ENCODE data around the gene DUOX1. TPM values are rescaled to one million over a fixed set of nuclear protein-coding genes. Genes with fewer than 3 reads are reported as not detected.
"Not testable (repeated sequence)": the region's sequence is repeated elsewhere in the genome, so short reads cannot be mapped to it uniquely, and the experiment has no call there.

Gene DUOX1
- total and polyA plus RNA-seq, 2 donors (not counting 3 experiments of a cell fraction or from before 2014, with no cell fraction given): not detected

DNA sequence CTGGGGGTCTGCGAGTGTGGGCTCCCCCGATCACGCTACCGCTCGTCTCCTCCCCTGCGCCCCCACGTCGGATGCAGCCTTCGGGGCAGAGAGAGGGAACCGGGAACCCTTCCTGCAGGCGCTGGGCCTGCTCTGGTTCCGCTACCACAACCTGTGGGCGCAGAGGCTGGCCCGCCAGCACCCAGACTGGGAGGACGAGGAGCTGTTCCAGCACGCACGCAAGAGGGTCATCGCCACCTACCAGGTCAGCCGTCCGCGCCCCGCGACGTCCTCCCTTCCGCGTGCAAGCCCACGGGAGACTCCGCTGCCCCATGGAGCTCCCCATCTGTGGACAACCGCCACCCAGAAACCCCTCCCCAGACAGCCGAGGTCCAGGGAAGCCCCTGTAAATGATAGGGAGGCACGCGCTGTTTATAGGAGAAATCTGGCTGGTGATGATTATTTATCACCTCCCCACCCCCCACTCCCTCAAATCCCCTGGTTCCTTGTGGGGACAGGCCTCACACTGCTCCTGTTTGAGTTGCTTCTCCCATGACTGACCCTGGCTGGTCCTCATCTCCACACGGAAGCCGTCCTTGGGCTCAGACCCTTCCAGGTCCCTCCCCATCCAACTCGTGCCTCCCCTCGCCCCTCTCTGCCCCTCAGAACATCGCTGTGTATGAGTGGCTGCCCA is 6.0 kb downstream of the DUOX1 start:
- BruUV-seq (replicated peaks); POLR2A ChIA-PET; H3K36me3 ChIP-seq (ENCODE audit: control insufficient read depth in 2 of 2, extremely low read depth in 1 of 2, insufficient read depth in 2 of 2, low read length in 2 of 2); H3K9me3 ChIP-seq (replicated peaks; ENCODE audit: control insufficient read depth, insufficient read depth, low read length); H3K9ac ChIP-seq (replicated peaks; ENCODE audit: extremely low read depth, insufficient read depth, low read length); H3K4me1 ChIP-seq (ENCODE audit: control insufficient read depth, extremely low read depth, insufficient read depth, low read length); H3K4me3 ChIP-seq (replicated peaks in 1 of 3; ENCODE audit: insufficient read depth in 1 of 3, low read depth in 1 of 3, low read length in 3 of 3); intact Hi-C loops (cut with micrococcal nuclease); FAIRE-seq; H4K20me1 ChIP-seq (replicated peaks; ENCODE audit: control insufficient read depth, extremely low read depth, insufficient read depth, low read length); H3K9me1 ChIP-seq (replicated peaks; ENCODE audit: control insufficient read depth, extremely low read depth, insufficient read depth, low read length); H3K27ac ChIP-seq (ENCODE audit: insufficient read depth, low read depth, low read length); DNase-seq (ENCODE audit: low read depth, low spot score); H3K79me2 ChIP-seq (ENCODE audit: control insufficient read depth, insufficient read depth, low read length); dilution Hi-C loops (cut with MboI; ENCODE audit: extremely low pct_ligation_motif_present, low sequenced_read_pairs); H2AFZ ChIP-seq (ENCODE audit: low read depth, low read length); H3K4me2 ChIP-seq (ENCODE audit: insufficient read depth, low read length): not testable (repeated sequence)
- peaks cover 49 to 53% of the 10 kb centered on the region in 2 experiments for H3K27me3 ChIP-seq (ENCODE audit: control insufficient read depth in 2 of 2, insufficient read depth in 2 of 2, low read length in 2 of 2)
- TF ChIP-seq EZH2 (IDR thresholded peaks at IDR 0.05; ENCODE audit: borderline replicate concordance, low read depth, low read length, severe bottlenecking): peak; percentile 70
- CTCF ChIA-PET: interaction anchor here (1.6 to 3.5 kb wide), 2 partner anchors 9 to 18 kb away, joined by 10 to 22 read pairs; no protein-coding TSS in a partner anchor

DNA sequence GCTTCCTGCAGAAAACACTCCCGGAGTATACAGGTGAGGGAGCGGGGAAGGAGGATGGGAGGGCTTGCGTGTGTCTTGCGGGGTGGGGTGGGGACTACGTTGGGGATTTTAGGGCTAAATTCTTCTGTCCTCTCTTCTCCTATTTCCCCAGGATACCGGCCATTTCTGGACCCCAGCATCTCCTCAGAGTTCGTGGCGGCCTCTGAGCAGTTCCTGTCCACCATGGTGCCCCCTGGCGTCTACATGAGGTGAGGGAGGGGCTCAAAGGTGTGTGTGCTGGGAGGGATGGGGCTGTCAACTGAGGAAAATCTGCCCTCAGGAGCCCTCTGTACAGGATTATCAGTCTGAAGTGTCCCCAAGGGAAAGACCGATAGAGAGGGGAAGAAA is 6.6 kb downstream of the DUOX1 start:
- POLR2A ChIA-PET: no interaction called here
- FAIRE-seq: no peak
- dilution Hi-C loops (cut with MboI; ENCODE audit: extremely low pct_ligation_motif_present, low sequenced_read_pairs): no loop called here

More for the DNA sequence above, 6.6 kb downstream of the DUOX1 start:
- H3K4me3 ChIP-seq (replicated peaks in 1 of 3; ENCODE audit: insufficient read depth in 1 of 3, low read depth in 1 of 3, low read length in 3 of 3): no peak overlapping the region
- H3K27me3 ChIP-seq (ENCODE audit: control insufficient read depth in 2 of 2, insufficient read depth in 2 of 2, low read length in 2 of 2): peaks cover 43 to 48% of the 10 kb centered on the region in 2 experiments
- no peak for DNase-seq (ENCODE audit: low read depth, low spot score)
- H3K4me2 ChIP-seq (ENCODE audit: insufficient read depth, low read length): no peak overlapping the region
- TF ChIP-seq POLR2A (IDR thresholded peaks at IDR 0.05; ENCODE audit: low read depth, low read length) (no peak), GATA2 (IDR thresholded peaks at IDR 0.05; ENCODE audit: insufficient read depth, insufficient read length, low read depth, low read length) (no peak), POLR2AphosphoS5 (IDR thresholded peaks at IDR 0.05; ENCODE audit: insufficient read depth, low read depth, low read length) (no peak), EZH2 (IDR thresholded peaks at IDR 0.05; ENCODE audit: borderline replicate concordance, low read depth, low read length, severe bottlenecking) (no peak), JUN (IDR thresholded peaks at IDR 0.05; ENCODE audit: borderline replicate concordance, insufficient read depth, insufficient read length, low read depth) (no peak), FOS (IDR thresholded peaks at IDR 0.05; ENCODE audit: borderline replicate concordance, insufficient read depth, low read length) (no peak), MYC (IDR thresholded peaks at IDR 0.05; ENCODE audit: low read depth, low read length) (no peak)
- TF ChIP-seq, protein P1, sequence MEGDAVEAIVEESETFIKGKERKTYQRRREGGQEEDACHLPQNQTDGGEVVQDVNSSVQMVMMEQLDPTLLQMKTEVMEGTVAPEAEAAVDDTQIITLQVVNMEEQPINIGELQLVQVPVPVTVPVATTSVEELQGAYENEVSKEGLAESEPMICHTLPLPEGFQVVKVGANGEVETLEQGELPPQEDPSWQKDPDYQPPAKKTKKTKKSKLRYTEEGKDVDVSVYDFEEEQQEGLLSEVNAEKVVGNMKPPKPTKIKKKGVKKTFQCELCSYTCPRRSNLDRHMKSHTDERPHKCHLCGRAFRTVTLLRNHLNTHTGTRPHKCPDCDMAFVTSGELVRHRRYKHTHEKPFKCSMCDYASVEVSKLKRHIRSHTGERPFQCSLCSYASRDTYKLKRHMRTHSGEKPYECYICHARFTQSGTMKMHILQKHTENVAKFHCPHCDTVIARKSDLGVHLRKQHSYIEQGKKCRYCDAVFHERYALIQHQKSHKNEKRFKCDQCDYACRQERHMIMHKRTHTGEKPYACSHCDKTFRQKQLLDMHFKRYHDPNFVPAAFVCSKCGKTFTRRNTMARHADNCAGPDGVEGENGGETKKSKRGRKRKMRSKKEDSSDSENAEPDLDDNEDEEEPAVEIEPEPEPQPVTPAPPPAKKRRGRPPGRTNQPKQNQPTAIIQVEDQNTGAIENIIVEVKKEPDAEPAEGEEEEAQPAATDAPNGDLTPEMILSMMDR (IDR thresholded peaks at IDR 0.05; ENCODE audit: extremely low read depth in 1 of 2, insufficient read depth in 1 of 2, low read depth in 1 of 2, low read length in 2 of 2): peak in 1 of 2 donors; percentile 22
- TF ChIP-seq, protein P2, sequence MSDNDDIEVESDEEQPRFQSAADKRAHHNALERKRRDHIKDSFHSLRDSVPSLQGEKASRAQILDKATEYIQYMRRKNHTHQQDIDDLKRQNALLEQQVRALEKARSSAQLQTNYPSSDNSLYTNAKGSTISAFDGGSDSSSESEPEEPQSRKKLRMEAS (IDR thresholded peaks at IDR 0.05; ENCODE audit: insufficient read depth, insufficient read length): no peak
- no peak overlapping the region for H3K27ac ChIP-seq (ENCODE audit: insufficient read depth, low read depth, low read length)
- no TSS peak for BruUV-seq (replicated peaks)
- H3K9me3 ChIP-seq (replicated peaks; ENCODE audit: control insufficient read depth, insufficient read depth, low read length): no peaks in the 10 kb centered on the region
- H3K79me2 ChIP-seq (ENCODE audit: control insufficient read depth, insufficient read depth, low read length): no peaks in the 10 kb centered on the region
- H2AFZ ChIP-seq (ENCODE audit: low read depth, low read length): no peak overlapping the region
- H3K36me3 ChIP-seq (ENCODE audit: control insufficient read depth in 2 of 2, extremely low read depth in 1 of 2, insufficient read depth in 2 of 2, low read length in 2 of 2): no peaks in the 10 kb centered on the region
- CTCF ChIA-PET: interaction anchor here (1.6 to 3.5 kb wide), 2 partner anchors 10 to 18 kb away, joined by 5 to 22 read pairs (median 10); no protein-coding TSS in a partner anchor
- no peaks in the 10 kb centered on the region for H4K20me1 ChIP-seq (replicated peaks; ENCODE audit: control insufficient read depth, extremely low read depth, insufficient read depth, low read length)
- no peaks in the 10 kb centered on the region for H3K9me1 ChIP-seq (replicated peaks; ENCODE audit: control insufficient read depth, extremely low read depth, insufficient read depth, low read length)
- H3K9ac ChIP-seq (replicated peaks; ENCODE audit: extremely low read depth, insufficient read depth, low read length): no peak overlapping the region
- intact Hi-C loops (cut with micrococcal nuclease): no loop called here
- H3K4me1 ChIP-seq (ENCODE audit: control insufficient read depth, extremely low read depth, insufficient read depth, low read length): no peaks in the 10 kb centered on the region
